Ishikawa (cell line): ENCODE measurements around the gene CTSL.

Source experiments
- EP300 ChIP-seq: IDR thresholded peaks from 2 replicates; pipeline ENCODE4 v1.6.1; 2012; ENCODE audit warnings: borderline replicate concordance
- RAD21 ChIP-seq: IDR thresholded peaks from 2 replicates; pipeline ENCODE4 v1.6.1; 2012; ENCODE audit warnings: low read depth
- TCF12 ChIP-seq: IDR thresholded peaks from 2 replicates; pipeline ENCODE4 v1.6.1; 2012; ENCODE audit warnings: low read depth

- TF ChIP-seq TCF12 (no peak), EP300 (no peak), RAD21 (no peak)
These were observed 17.4 kb upstream of the CTSL start for GRCh38 chr9:87708546-87708945.
